Liver (tissue), 3 donors: ENCODE measurements around the gene THAP10.

Experiments
- ATF3 ChIP-seq: IDR thresholded peaks from 2 replicates; pipeline ENCODE4 v1.6.1; 2016; ENCODE audit warnings: antibody characterized with exemption
- CTCF ChIP-seq: fragments of 150-350 bp; IDR thresholded peaks from 2 replicates; pipeline ENCODE4 v1.5.1; 2017; ENCODE audit warnings: improper control_type of control experiment, low read depth, low read length; ENCODE audit not compliant: missing input control
- GABPA ChIP-seq, 2 donors: IDR thresholded peaks in 1 of 2; conservative IDR thresholded peaks in 1 of 2; 2 replicates each; pipeline ENCODE4 v1.6.1; 2016; ENCODE audit warnings: antibody characterized with exemption in 2 of 2, mild to moderate bottlenecking in 1 of 2, moderate library complexity in 1 of 2
- MAX ChIP-seq: IDR thresholded peaks from 2 replicates; pipeline ENCODE4 v1.6.1; 2016; ENCODE audit warnings: antibody characterized with exemption
- RAD21 ChIP-seq, 2 donors: IDR thresholded peaks; 2 replicates each; pipeline ENCODE4 v1.6.1; 2016; ENCODE audit warnings: antibody characterized with exemption in 2 of 2, mild to moderate bottlenecking in 2 of 2
- REST ChIP-seq: IDR thresholded peaks from 2 replicates; pipeline ENCODE4 v1.6.1; 2016; ENCODE audit warnings: antibody characterized with exemption, mild to moderate bottlenecking
- RXRA ChIP-seq, 2 donors: IDR thresholded peaks; 2 replicates each; pipeline ENCODE4 v1.6.1; 2017 to 2018; ENCODE audit warnings: antibody characterized with exemption in 2 of 2, mild to moderate bottlenecking in 1 of 2
- SP1 ChIP-seq: IDR thresholded peaks from 2 replicates; pipeline ENCODE4 v1.6.1; 2018; ENCODE audit warnings: antibody characterized with exemption, mild to moderate bottlenecking
- YY1 ChIP-seq: IDR thresholded peaks from 2 replicates; pipeline ENCODE4 v1.6.1; 2016; ENCODE audit warnings: antibody characterized with exemption, mild to moderate bottlenecking
- donor health status: healthy.
- donor health status: healthy.

- no peak for TF ChIP-seq MAX
- TF ChIP-seq YY1, result no peak
- TF ChIP-seq CTCF, result no peak
- TF ChIP-seq SP1, result no peak
- no peak for TF ChIP-seq GABPA (IDR thresholded peaks at IDR 0.05 in 1 of 2, conservative IDR thresholded peaks at IDR 0.05 in 1 of 2)
- no peak for TF ChIP-seq REST
- no peak for TF ChIP-seq ATF3
- no peak for TF ChIP-seq RAD21 (IDR thresholded peaks at IDR 0.05)
- no peak for TF ChIP-seq RXRA (IDR thresholded peaks at IDR 0.05)
Measured at GRCh38 chr15:70916531-70916930, 24.3 kb upstream of the THAP10 start.
